Astrocyte (in vitro differentiated cells and primary cell): ENCODE results near the gene FBLN1. TPM values are rescaled to one million over a fixed set of nuclear protein-coding genes. Genes with fewer than 3 reads are reported as not detected.
A peak's percentile ranks its signal among the peaks of the same experiment; 100 is the strongest.

Source experiments
- DNase-seq: peaks from one replicate; pipeline ENCODE4 v3.0.0-alpha.2; 2010; ENCODE audit warnings: low read depth
- FAIRE-seq: peaks from 2 replicates; lab custom pipeline; 2011; peaks lifted over from hg19 to GRCh38; lab: Jason Lieb, UNC
- H2AFZ ChIP-seq: 2 replicates; pipeline ENCODE4 v1.6.0; 2012; ENCODE audit warnings: low read depth, low read length, inconsistent platforms
- H3K27ac ChIP-seq: 2 replicates; pipeline ENCODE4 v1.5.1; 2011; ENCODE audit warnings: low read depth, low read length, inconsistent platforms
- H3K27me3 ChIP-seq: 2 replicates; pipeline ENCODE4 v1.6.0; 2011; ENCODE audit warnings: low read length, inconsistent platforms; ENCODE audit not compliant: insufficient read depth
- H3K36me3 ChIP-seq: 2 replicates; pipeline ENCODE4 v1.5.1; 2011; ENCODE audit warnings: low read length, inconsistent platforms; ENCODE audit not compliant: insufficient read depth
- H3K4me1 ChIP-seq: 2 replicates; pipeline ENCODE4 v1.5.1; 2011; ENCODE audit warnings: low read length, inconsistent platforms; ENCODE audit not compliant: insufficient read depth
- H3K4me2 ChIP-seq: 2 replicates; pipeline ENCODE4 v1.6.0; 2012; ENCODE audit warnings: low read length, inconsistent platforms
- H3K4me3 ChIP-seq: 2 replicates; pipeline ENCODE4 v1.5.1; 2011; ENCODE audit warnings: low read depth, mild to moderate bottlenecking, low read length, inconsistent platforms; ENCODE audit not compliant: insufficient read depth
- H3K79me2 ChIP-seq: 2 replicates; pipeline ENCODE4 v1.6.0; 2012; ENCODE audit warnings: mild to moderate bottlenecking, low read length, inconsistent platforms; ENCODE audit not compliant: insufficient read depth
- H3K9ac ChIP-seq: 2 replicates; pipeline ENCODE4 v1.6.0; 2012; ENCODE audit warnings: mild to moderate bottlenecking, low read length, inconsistent platforms
- H3K9me3 ChIP-seq: 2 replicates; pipeline ENCODE4 v1.5.1; 2012; ENCODE audit warnings: low read depth, mild to moderate bottlenecking, low read length, inconsistent platforms; ENCODE audit not compliant: insufficient read depth
- H4K20me1 ChIP-seq: 2 replicates; pipeline ENCODE4 v1.6.0; 2012; ENCODE audit warnings: low read length, inconsistent platforms; ENCODE audit not compliant: insufficient read depth
- H3K27ac Mint-ChIP-seq: one replicate; pipeline ENCODE4 v1.8.0; 2021; ENCODE audit warnings: mild to moderate bottlenecking, mixed read lengths; ENCODE audit not compliant: unreplicated experiment
- H3K27me3 Mint-ChIP-seq: one replicate; pipeline ENCODE4 v1.8.0; 2021; ENCODE audit warnings: low read depth, mixed read lengths; ENCODE audit not compliant: unreplicated experiment
- H3K36me3 Mint-ChIP-seq: one replicate; pipeline ENCODE4 v1.8.0; 2021; ENCODE audit warnings: low read depth, mixed read lengths; ENCODE audit not compliant: unreplicated experiment
- H3K4me1 Mint-ChIP-seq: one replicate; pipeline ENCODE4 v1.8.0; 2021; ENCODE audit warnings: low read depth, mixed read lengths; ENCODE audit not compliant: unreplicated experiment
- H3K4me3 Mint-ChIP-seq: one replicate; pipeline ENCODE4 v1.8.0; 2021; ENCODE audit warnings: mild to moderate bottlenecking, moderate library complexity, mixed read lengths; ENCODE audit not compliant: unreplicated experiment
- H3K9me3 Mint-ChIP-seq: one replicate; pipeline ENCODE4 v1.8.0; 2021; ENCODE audit warnings: mild to moderate bottlenecking, mixed read lengths; ENCODE audit not compliant: unreplicated experiment
- CTCF ChIP-seq: IDR thresholded peaks from 2 replicates; pipeline ENCODE4 v1.5.1; 2011; ENCODE audit warnings: low read depth, mild to moderate bottlenecking, inconsistent platforms, low read length, moderate library complexity; ENCODE audit not compliant: insufficient read depth
- EZH2 ChIP-seq: IDR thresholded peaks from 2 replicates; pipeline ENCODE4 v1.6.1; 2012; ENCODE audit warnings: mild to moderate bottlenecking, low read length, inconsistent platforms; ENCODE audit not compliant: insufficient read depth
- total RNA-seq: library from RNA; stranded (reverse); gene quantifications from 2 replicates; pipeline ENCODE4 v1.2.1, GENCODE V29; 2021

Gene FBLN1
- total RNA-seq, 1 donor from 2014 or later: 69.2 TPM

GRCh38 chr22:45548991-45549761, 46.5 kb downstream of the FBLN1 start:
- H3K36me3 Mint-ChIP-seq: peaks cover 19% of the 10 kb centered on the region
- H3K4me3 Mint-ChIP-seq: no peak overlapping the region
- Histone ChIP-seq H3K4me1 (peaks cover 45% of the 10 kb centered on the region), H3K36me3 (no peaks in the 10 kb centered on the region), H3K9ac (peak overlapping the region; percentile 59), H2AFZ (peak overlapping the region; percentile 11), H4K20me1 (no peaks in the 10 kb centered on the region), H3K4me3 (no peak overlapping the region), H3K9me3 (no peaks in the 10 kb centered on the region), H3K4me2 (peak overlapping the region; percentile 69), H3K27ac (peak overlapping the region; percentile 83), H3K27me3 (no peaks in the 10 kb centered on the region), H3K79me2 (no peaks in the 10 kb centered on the region)
- no peak overlapping the region for H3K27ac Mint-ChIP-seq
- peaks cover 3% of the 10 kb centered on the region for H3K9me3 Mint-ChIP-seq
- H3K4me1 Mint-ChIP-seq: peaks cover 5% of the 10 kb centered on the region
- peaks cover 2% of the 10 kb centered on the region for H3K27me3 Mint-ChIP-seq
- FAIRE-seq (peak; percentile 49), DNase-seq (peak; percentile 90)
- TF ChIP-seq EZH2 (no peak), CTCF (peak; percentile 61)

GRCh38 chr22:45549762-45550378, 47.2 kb downstream of the FBLN1 start:
- no peak for DNase-seq
- Histone ChIP-seq H3K4me2 (peak overlapping the region; percentile 69), H3K27ac (peak overlapping the region; percentile 83), H3K79me2 (no peaks in the 10 kb centered on the region), H3K4me3 (no peak overlapping the region), H2AFZ (no peak overlapping the region), H3K9me3 (no peaks in the 10 kb centered on the region), H3K4me1 (peaks cover 41% of the 10 kb centered on the region), H3K9ac (peak overlapping the region; percentile 59), H3K27me3 (no peaks in the 10 kb centered on the region), H3K36me3 (no peaks in the 10 kb centered on the region), H4K20me1 (no peaks in the 10 kb centered on the region)
- Mint-ChIP-seq H3K4me3 (no peak overlapping the region), H3K27ac (no peak overlapping the region), H3K36me3 (peaks cover 17% of the 10 kb centered on the region), H3K4me1 (peaks cover 5% of the 10 kb centered on the region), H3K27me3 (peaks cover 2% of the 10 kb centered on the region), H3K9me3 (peaks cover 3% of the 10 kb centered on the region)
- FAIRE-seq: no peak
- TF ChIP-seq EZH2 (no peak), CTCF (no peak)

GRCh38 chr22:45550416-45550815, 47.7 kb downstream of the FBLN1 start:
- Histone ChIP-seq H3K27ac (no peak overlapping the region), H3K27me3 (no peaks in the 10 kb centered on the region), H3K9me3 (no peaks in the 10 kb centered on the region), H3K4me1 (peaks cover 41% of the 10 kb centered on the region), H3K9ac (no peak overlapping the region), H3K79me2 (no peaks in the 10 kb centered on the region), H3K36me3 (no peaks in the 10 kb centered on the region), H3K4me3 (no peak overlapping the region), H2AFZ (no peak overlapping the region), H3K4me2 (no peak overlapping the region), H4K20me1 (no peaks in the 10 kb centered on the region)
- Mint-ChIP-seq H3K9me3 (peaks cover 3% of the 10 kb centered on the region), H3K27ac (peak overlapping the region; percentile 34), H3K4me3 (no peak overlapping the region), H3K27me3 (peaks cover 1% of the 10 kb centered on the region), H3K36me3 (peaks cover 16% of the 10 kb centered on the region), H3K4me1 (peaks cover 5% of the 10 kb centered on the region)
- no peak for TF ChIP-seq CTCF
- TF ChIP-seq EZH2: no peak
- DNase-seq: no peak
- FAIRE-seq: no peak
